HG03103 (cell line): ENCODE data around the gene EMID1.

Experiments used
- ATAC-seq: cut with Tn5 transposase; IDR thresholded peaks from one replicate; pipeline ENCODE4 v1.9.1; 2021; ENCODE audit warnings: low read depth; ENCODE audit not compliant: unreplicated experiment

EMID1 gene

DNA sequence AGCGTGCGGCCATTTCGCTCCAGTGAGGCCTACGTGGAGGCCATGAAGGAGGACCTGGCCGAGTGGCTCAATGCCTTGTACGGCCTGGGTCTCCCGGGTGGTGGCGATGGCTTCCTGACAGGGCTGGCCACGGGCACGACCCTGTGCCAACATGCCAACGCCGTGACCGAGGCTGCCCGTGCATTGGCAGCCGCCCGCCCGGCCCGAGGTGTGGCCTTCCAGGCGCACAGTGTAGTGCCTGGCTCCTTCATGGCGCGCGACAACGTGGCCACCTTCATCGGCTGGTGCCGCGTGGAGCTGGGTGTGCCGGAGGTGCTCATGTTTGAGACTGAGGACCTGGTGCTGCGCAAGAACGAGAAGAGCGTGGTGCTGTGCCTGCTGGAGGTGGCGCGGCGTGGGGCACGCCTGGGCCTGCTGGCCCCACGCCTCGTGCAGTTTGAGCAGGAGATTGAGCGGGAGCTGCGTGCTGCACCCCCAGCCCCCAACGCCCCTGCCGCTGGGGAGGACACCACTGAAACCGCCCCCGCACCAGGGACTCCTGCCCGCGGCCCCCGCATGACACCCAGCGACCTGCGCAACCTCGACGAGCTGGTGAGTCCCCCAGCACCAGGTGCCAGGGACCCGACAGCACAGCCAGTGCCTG is 102.6 kb downstream of the EMID1 start:
- no peak for ATAC-seq

DNA sequence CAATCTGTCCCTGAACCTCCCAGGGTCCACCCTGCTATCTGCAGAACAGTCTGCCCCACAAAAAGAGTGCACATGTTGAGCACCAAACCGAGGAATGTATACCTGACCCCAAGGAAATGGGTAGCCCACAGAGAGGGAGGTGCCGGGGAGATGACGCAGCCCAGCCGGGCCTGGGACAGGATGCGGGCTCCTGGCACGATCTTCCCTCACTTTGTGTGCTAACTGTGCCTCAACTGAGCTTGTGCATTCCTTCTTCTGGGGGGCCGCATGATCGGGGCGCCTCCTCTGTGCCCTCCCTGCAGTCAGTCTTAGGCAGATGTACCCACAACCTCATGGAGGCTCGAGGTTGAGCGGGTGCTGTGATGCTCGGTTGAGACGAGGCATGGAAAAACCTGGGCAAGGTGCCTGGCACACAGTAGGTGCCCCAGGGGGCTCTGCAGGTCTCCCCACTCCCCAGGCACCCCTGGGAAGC is 103.1 kb downstream of the EMID1 start:
- no peak for ATAC-seq
